ENCODE results near the gene RFX3.

DNA sequence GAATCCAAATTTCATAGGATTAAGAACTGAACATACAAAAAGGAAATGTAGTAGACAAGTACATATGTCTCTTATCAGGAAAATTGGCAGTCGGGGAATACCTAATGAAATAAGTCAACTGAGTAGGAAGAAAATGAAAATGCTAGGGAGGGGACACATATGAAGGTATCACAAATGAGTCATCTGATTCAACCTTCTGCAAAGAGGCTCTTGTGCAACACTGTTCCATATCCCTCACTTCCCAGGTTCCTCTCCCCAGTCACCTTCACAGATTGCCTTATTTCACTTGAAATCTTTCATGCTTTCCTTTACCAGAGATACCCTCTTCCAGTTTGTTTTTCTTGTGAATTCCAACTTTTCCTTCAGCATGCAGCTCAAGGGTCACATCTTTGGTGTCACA, 139.0 kb downstream of the RFX3 start:
- TF ChIP-seq GATA2 (IDR thresholded peaks at IDR 0.05; ENCODE audit: low read depth, low read length) = no peak
- no peak for TF ChIP-seq GATA3 (IDR thresholded peaks at IDR 0.05; ENCODE audit: low read depth, low read length)
